HL-60 (cell line): ENCODE measurements around the gene CTRB2.

ENCODE experiments used
- CTCF ChIP-seq: IDR thresholded peaks from one replicate; pipeline ENCODE4 v1.5.1; 2011; ENCODE audit warnings: low read length, control low read depth, inconsistent platforms; ENCODE audit not compliant: insufficient read depth
- GABPA ChIP-seq: IDR thresholded peaks from 2 replicates; pipeline ENCODE4 v1.6.1; 2012; ENCODE audit warnings: low read depth
- POLR2AphosphoS5 ChIP-seq: IDR thresholded peaks from 2 replicates; pipeline ENCODE4 v1.6.1; 2012; ENCODE audit warnings: low read depth
- TF ChIP-seq, protein P1 (sequence below): IDR thresholded peaks from 2 replicates; pipeline ENCODE4 v1.6.1; 2012; ENCODE audit warnings: low read depth; ENCODE audit not compliant: insufficient replicate concordance

DNA sequence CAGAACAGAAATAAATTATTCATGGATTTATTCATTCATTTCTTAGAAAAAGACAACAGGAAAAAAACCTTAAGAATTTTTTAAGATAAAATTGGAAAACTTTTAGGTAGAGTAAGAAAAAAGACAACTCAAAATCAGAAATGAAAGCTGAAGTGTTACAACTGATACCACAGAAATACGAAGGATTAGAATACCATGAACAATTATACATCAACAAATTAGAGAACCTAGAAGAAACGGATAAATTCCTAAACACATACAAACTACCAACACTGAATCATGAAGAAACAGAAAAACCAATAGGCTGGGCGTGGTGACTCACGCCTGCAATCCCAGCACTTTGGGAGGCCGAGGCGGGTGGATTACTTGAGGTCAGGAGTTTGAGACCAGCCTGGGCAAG, 27.8 kb downstream of the CTRB2 start:
- TF ChIP-seq CTCF (no peak), GABPA (no peak), POLR2AphosphoS5 (no peak)
- TF ChIP-seq, protein P1, sequence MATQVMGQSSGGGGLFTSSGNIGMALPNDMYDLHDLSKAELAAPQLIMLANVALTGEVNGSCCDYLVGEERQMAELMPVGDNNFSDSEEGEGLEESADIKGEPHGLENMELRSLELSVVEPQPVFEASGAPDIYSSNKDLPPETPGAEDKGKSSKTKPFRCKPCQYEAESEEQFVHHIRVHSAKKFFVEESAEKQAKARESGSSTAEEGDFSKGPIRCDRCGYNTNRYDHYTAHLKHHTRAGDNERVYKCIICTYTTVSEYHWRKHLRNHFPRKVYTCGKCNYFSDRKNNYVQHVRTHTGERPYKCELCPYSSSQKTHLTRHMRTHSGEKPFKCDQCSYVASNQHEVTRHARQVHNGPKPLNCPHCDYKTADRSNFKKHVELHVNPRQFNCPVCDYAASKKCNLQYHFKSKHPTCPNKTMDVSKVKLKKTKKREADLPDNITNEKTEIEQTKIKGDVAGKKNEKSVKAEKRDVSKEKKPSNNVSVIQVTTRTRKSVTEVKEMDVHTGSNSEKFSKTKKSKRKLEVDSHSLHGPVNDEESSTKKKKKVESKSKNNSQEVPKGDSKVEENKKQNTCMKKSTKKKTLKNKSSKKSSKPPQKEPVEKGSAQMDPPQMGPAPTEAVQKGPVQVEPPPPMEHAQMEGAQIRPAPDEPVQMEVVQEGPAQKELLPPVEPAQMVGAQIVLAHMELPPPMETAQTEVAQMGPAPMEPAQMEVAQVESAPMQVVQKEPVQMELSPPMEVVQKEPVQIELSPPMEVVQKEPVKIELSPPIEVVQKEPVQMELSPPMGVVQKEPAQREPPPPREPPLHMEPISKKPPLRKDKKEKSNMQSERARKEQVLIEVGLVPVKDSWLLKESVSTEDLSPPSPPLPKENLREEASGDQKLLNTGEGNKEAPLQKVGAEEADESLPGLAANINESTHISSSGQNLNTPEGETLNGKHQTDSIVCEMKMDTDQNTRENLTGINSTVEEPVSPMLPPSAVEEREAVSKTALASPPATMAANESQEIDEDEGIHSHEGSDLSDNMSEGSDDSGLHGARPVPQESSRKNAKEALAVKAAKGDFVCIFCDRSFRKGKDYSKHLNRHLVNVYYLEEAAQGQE = no peak
